ENCODE measurements around the gene PLXDC2.
"Not testable (repeated sequence)": the region's sequence is repeated elsewhere in the genome, so short reads cannot be mapped to it uniquely, and the experiment has no call there.

Gene PLXDC2

GRCh38 chr10:20045100-20045499, 228.9 kb downstream of the PLXDC2 start:
- not testable (repeated sequence) for DNase-seq (ENCODE audit: low read depth in 2 of 2)

DNA sequence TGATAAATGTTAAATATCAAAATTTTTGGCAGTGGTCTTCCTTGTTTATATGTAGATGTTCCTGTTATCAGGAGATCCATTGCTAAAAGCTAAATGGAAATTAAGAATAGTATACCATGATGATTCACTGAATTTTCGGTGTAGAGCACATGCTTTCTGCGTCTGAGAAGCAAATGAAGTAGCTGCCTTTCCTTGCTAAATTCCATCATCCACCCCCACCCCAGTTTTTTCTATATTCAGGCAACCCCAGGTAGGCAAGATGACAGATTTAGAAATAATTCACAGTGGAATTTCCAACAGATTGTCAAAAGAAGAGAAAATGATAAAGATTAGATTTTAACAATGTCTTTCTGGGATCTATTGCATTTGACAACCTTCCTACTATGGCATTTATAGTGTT, 231.9 kb downstream of the PLXDC2 start:
- no peak for DNase-seq (ENCODE audit: low read depth in 2 of 2)

DNA sequence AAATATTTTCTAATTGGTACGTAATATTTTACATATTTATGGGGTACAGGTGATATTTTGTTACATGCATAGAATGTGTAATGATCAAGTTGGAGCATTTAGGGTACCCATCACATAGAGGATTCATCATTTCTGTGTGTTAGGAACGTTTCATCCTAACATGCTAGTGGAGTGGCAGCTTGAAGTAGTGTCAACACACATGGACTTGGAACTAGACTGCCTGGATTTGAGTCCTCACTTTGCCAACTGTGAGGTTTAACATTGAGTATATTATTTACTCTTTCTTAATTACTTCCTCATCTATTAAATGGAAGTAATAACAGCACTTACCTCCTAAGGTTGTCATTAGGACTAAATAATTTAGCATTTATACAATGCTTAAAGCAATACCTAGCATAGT, 241.9 kb downstream of the PLXDC2 start:
- no peak for DNase-seq (ENCODE audit: low read depth in 2 of 2)

DNA sequence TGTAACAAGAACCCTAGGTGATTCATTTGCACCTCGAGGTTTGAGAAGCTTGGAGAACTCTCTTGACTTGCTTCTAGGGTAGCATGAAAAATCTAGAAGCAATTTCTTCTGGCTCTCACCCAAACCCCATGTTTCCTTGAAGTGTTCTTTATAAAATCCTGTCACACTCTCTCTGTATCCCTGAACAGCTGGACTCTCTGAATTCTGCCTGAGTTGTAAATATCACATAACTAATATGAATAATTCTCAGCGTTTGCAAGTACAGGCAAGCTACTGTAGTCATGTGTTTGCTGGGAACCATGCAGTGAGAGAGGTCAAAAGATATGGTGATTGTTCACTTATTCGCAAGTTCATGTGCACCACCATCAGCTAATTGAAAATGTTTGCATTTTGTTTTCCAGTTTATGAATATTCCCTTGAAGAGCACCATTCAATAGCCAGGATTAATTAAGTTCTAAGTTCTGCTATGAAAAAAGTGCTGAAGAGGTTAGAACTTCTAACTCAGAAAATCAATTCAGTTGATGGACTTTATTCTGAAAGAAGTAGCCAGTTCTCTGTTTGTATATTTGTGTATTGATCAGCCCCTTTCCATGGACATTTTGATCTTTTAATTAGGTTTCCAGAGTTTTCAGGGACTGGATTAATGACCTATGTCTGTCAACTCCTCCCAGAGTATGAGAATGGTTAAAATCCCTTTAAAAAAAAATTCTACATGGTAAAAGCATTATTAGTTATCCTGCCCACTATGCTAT, 243.0 kb downstream of the PLXDC2 start:
- no peak for DNase-seq (ENCODE audit: low read depth in 2 of 2)

DNA sequence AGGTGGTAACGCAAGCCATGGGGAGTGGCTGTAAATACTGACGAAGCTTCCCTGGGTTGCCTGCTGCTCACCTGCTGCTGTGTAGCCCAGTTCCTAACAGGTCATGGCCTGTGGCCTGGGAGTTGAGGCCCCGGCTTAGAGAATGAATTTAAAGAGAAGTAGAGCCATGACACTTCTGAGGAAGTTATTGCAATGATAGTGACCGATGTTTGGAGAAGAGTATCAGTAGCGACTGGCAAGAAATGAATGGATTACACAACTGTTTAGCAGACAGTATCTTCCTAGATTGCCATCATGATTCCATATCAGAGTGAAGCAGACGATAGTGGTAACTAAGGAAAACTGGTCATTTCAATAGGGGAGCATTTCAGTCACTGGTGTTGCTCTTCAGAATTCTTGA, 249.6 kb downstream of the PLXDC2 start:
- no peak for DNase-seq (ENCODE audit: low read depth in 2 of 2)

- no peak for DNase-seq (ENCODE audit: low read depth in 2 of 2)
Observed at GRCh38 chr10:20073167-20073566, 256.9 kb downstream of the PLXDC2 start.

DNA sequence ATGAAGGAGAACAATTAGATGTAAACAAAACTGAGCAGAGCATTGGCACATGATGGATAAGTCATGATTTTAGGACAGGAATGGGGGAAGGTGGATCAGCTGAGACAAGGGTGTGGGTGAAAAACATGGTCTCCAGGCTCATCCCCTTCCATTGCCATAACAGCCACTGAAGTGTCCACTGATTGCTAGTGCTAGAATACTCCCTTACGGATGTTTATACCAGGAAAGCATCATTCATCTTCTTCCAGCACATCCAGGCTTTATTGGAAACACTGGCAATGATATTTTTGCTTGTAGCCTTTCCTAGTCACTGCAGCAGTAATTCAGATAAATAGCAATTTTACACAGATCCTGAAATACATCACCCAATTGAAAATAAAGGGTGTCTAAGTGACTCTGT, 259.5 kb downstream of the PLXDC2 start:
- DNase-seq (ENCODE audit: low read depth in 2 of 2): no peak

- DNase-seq (ENCODE audit: low read depth in 2 of 2): no peak
Observed at GRCh38 chr10:20084451-20084850, 268.2 kb downstream of the PLXDC2 start.

DNA sequence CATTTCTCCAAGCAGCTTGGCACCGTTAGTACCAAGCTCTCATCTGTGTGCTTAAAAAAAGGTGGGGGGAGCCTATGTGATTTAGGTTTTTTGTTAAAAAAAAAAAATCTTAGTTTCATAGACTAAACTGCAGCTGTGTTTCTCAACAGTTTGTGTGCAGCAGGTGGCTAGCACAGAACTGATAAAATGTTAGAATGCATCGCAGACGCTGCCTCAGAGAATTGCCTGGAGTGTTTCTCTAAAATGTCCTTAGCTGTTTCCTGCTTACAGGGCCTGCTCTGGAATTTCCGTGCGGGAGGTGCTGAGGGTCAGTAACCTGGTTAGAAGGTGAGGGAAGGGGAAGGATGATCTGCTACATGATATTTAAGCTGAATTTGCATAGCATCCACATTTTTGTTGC, 268.9 kb downstream of the PLXDC2 start:
- DNase-seq (ENCODE audit: low read depth in 2 of 2): no peak

DNA sequence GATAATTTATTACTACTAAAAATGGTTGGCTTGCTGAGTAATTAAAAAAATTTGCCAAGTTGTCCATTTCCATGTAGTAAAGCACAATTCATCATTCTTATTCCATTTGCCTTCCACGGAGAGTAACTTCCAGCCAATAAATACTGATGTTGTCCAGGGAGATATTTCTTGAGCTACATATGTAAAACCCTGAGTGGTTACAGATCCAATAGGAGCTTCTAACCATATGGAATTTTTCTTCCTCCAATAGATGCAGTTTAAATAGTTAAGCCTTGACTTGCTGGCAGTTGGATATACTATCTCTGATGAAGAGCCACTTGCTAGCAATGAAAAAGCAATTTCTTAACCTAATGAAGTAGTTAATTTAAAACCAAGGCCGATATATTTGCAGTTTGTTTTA, 271.1 kb downstream of the PLXDC2 start:
- DNase-seq (ENCODE audit: low read depth in 2 of 2): no peak

DNA sequence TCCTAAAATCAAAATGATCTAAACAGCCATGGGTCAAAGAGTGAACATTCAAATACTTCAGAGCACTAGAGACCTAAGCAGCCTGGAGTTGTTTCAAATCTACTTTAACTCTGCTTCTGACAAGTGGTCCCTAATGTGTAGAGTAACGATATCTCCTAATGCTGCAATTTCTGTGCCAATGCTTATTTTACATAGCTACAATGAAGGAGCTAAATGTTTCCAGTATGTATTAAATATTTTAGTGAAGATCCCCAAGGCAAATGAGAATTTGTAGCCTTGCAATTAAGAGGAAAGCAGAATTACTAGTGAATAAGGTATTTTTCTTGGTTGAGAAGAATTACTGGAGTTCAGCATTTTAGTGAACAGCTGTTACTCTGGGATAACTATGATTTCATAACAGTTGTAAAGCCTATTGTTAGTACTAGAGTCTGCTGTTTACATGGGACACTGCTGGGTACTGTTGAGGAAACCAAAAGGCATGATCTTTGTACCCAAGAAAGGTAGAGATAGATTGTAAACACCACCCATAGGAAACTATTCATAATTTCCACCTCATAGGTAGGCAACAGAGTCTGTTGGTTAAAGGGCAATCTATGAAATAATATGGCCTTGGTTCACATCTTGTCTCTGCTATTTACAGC, 271.9 kb downstream of the PLXDC2 start:
- no peak for DNase-seq (ENCODE audit: low read depth in 2 of 2)

DNA sequence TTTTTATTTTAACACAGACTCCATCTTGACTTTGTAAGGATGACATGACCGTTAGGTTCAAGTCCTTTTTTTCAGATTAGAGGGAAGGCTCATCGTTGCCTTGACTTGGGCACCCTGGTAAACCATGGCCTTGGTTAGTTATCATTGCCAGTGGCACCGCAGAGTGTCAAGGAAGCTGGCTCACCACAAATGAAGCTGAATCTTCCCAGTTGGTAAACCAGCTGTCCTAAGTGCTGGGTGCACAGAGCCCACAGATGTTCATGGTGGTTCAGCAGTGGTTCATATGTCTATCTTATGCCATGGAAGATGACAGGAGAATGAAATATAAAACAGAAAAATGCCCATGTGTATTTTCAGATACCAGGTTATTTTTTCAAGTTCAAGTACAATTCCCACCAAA, 273.6 kb downstream of the PLXDC2 start:
- DNase-seq (ENCODE audit: low read depth in 2 of 2): no peak

GRCh38 chr10:20090831-20091230, 274.6 kb downstream of the PLXDC2 start:
- no peak for DNase-seq (ENCODE audit: low read depth in 2 of 2)

GRCh38 chr10:20091698-20092097, 275.5 kb downstream of the PLXDC2 start:
- DNase-seq (ENCODE audit: low read depth in 2 of 2): no peak

- no peak for DNase-seq (ENCODE audit: low read depth in 2 of 2)
Observed at GRCh38 chr10:20093600-20093999, 277.4 kb downstream of the PLXDC2 start.

DNA sequence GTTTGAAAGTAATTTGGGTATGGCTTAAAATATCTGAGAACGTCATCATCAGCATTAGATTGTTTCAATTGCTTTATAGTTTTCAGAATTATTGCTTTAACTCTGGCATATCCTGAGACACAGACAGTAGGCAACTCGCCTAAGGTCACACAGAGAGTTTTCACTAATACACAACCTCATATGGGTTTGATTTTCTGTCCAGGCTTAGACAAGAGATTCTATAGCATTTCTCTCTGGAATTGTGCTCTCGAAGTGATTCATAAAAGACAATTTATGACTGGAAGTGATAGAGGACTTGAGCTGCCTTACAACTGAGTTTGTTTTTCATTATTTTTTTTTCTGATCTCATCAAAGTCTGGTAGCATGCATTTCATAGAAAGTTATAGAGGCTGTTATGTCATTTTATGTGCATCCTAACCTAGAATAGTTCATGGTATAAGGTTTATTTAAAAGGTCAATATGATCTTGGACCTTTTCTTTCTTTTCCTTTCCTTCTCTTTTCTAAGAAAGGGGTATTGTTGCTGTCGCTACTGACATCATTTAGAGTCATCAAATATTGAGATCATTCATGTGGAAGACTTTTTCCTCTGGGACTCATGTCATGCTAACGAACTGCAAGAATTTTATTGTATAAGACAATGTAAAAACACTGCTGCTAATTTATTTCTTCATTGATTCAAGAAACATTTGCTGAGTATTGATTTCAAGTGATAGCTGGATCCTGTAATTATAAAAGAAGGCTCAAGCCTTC, 278.2 kb downstream of the PLXDC2 start:
- no peak for DNase-seq (ENCODE audit: low read depth in 2 of 2)

DNA sequence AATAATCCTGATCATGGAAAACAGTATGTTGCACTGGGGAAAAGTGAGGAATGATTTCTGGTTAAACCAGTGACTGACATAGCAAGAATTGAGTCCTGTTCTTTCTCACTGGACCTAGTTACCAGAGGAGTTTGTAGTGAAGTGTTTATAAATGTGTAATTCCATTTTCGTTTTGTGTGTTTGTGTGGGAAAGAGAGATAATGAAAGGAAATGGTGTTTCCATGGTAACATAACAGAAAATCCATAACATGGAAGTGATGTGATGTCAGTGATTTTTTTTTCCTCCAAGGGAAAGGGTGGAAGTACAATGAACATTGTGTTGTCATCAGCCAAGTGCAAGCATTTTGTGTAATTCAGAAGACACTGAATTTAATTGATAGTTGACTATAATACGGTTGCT, 283.9 kb downstream of the PLXDC2 start:
- no peak for DNase-seq (ENCODE audit: low read depth in 2 of 2)

- no peak for DNase-seq (ENCODE audit: low read depth in 2 of 2)
Observed at GRCh38 chr10:20105236-20105635, 289.0 kb downstream of the PLXDC2 start.

- no peak for DNase-seq (ENCODE audit: low read depth in 2 of 2)
Observed at GRCh38 chr10:20105931-20106330, 289.7 kb downstream of the PLXDC2 start.

DNA sequence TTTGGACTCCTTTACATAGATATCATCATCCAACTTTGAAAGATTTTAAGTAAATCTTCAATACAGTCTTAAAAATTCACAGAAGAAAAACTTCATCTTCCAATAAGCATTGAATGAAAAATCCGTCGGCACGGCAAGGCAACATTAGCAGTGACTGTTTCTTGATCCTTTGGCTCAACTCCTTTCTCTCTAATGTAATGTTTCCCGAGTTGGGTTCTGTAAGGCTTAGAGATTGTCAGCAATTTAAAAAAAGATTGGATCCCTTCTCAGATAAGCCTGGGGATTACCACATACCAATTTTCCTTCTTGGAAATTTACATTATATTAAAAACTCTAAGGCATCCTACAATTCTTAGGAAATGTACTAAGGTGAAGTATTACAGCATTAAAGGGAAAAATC, 291.8 kb downstream of the PLXDC2 start:
- DNase-seq (ENCODE audit: low read depth in 2 of 2): no peak

DNA sequence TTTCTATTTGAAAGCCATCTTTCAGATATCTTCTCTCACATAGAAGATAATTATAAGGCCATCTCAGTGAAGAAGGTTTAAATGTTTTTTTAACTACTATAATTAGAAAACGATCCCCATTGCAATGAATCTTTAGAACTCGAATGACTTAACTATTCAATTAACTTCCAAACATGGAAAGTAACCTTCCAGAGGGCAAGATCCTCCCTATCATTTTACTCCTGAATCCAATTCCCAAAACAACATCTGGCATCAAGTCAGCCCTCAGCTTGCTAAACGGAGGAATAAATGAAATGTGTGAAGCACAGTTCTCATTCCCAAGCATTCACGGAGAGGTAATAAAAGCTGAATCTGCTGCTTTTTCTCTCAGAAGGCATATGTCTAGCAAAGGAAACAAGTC, 293.4 kb downstream of the PLXDC2 start:
- no peak for DNase-seq (ENCODE audit: low read depth in 2 of 2)

- DNase-seq (ENCODE audit: low read depth in 2 of 2): no peak
Observed at GRCh38 chr10:20110125-20111100, 294.2 kb downstream of the PLXDC2 start.

Measured in stimulated activated CD8-positive, alpha-beta memory T cell treated with anti-CD3 and anti-CD28 coated beads, Interleukin-7, amount 100 ng/mL, for 1 hour (primary cell).